HG02763 (cell line): ENCODE data around the gene NHS.
"Not testable (repeated sequence)": the region's sequence is repeated elsewhere in the genome, so short reads cannot be mapped to it uniquely, and the experiment has no call there.

ENCODE experiments used
- ATAC-seq: cut with Tn5 transposase; IDR thresholded peaks from one replicate; pipeline ENCODE4 v1.9.1; 2021; ENCODE audit warnings: mild to moderate bottlenecking, moderate library complexity; ENCODE audit not compliant: unreplicated experiment

The NHS gene

GRCh38 chrX:17494216-17494615, 119.2 kb downstream of the NHS start:
- ATAC-seq = no peak

- no peak for ATAC-seq
Observed at GRCh38 chrX:17495052-17495451, 120.1 kb downstream of the NHS start.

- ATAC-seq = no peak
Observed at GRCh38 chrX:17496407-17496806, 121.4 kb downstream of the NHS start.

GRCh38 chrX:17497193-17497592, 122.2 kb downstream of the NHS start:
- no peak for ATAC-seq

DNA sequence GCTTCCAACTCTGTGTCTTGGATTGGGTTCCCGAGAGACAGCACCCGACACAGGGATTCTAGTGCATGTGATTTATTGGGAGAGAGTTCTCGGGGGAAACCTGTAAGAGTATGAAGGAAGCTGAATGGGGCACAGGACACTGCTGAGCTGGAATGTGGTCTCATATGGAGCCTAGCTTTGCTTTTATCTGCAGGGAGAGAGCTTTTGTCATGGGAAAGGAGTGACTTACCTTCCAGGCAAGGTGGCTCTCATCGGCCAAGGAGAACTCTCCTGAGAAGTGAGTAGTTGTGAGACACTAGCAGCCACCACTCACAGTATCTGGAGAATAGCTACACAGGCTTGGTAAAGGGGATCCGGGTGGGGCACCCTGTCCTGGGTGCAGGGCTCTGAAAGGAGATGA, 124.5 kb downstream of the NHS start:
- ATAC-seq = no peak

DNA sequence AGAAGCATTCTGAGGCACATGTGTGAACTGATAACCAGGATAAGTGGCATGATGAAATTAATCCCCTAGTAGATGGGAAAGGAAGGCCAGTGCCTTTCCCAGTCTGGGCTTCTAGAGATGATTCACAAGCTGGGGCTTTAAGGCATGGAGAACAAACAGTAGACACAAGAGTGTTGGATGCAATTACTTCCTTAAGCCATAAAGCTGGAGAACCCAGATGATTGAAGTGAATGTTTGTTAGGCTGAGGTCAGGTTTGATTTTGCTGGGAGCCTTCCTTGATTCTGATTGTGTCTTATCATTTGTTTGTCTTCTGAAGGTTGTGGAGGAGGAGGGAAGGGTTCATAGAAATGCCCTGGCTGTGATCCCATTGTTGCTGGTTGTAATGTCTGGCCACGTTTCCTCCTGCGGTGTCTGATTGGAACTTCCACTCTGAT, 125.2 kb downstream of the NHS start:
- ATAC-seq = no peak

DNA sequence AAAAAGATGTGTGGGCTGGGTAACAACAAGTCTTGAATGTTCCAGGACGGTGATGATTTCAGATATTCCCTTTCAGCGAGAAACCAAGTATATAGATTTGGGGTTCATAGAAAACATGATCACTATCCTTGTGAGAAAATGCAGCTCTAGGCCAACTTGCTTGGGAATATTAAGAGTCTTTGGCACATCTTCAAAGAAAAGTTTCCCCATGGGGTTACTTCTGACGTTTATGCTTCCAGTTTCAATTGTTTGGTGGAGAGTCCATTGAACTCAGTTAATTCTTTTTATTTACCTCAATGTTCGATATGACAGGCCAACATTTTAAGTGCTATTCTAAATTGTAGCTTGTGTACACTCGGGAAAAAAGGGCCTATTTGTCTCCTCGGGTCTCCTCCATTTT, 126.7 kb downstream of the NHS start:
- no peak for ATAC-seq

- ATAC-seq = not testable (repeated sequence)
Observed at GRCh38 chrX:17506352-17506751, 131.4 kb downstream of the NHS start.

GRCh38 chrX:17511556-17511955, 136.6 kb downstream of the NHS start:
- no peak for ATAC-seq

DNA sequence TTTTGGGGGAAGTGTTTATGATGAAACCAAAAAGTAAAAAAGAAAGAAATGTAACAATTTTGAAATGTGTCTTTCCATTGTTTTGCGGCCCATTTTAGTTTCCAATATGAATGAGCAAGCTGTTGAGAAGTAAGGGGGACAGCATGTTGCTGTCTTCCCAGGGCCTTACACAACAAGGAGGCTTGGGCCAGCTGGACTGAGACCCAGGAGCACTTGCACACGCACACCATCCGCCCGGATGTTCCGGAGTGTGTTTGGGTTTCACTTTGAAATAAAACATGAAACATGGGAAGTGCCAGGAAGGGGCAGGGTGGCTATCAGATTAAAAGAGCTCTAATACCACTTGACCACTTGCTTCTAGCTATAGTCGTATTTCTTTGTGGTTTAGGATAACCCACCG, 144.4 kb downstream of the NHS start:
- ATAC-seq = no peak

DNA sequence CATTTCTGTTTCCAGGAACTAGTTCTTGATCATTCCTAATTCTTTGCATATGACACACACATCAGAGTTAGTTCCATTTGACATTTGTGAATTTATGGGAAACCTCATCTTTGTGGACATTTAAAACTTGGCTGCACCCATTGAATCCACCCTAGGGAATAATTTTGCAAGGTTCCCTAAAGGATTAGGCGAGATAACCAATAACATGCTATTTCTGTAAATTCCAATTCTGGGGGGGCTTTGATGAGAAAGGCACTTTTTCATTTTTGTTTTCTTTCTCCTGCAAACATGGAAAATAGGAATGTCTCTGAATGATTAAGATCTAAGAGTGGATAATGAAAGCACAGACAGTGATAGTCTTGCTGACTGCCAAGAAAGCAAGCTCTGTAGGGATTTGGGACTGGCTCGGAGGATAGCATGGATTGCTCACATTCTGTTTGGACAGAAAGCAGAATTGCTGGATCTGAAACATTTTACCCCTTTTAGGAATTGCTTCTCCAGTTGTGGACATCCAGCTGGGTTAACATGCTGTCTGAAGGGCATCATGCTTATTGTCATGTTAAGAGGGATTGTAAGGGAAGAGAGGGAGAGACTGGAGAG, 145.1 kb downstream of the NHS start:
- no peak for ATAC-seq

GRCh38 chrX:17521871-17522693, 147.1 kb downstream of the NHS start:
- no peak for ATAC-seq

DNA sequence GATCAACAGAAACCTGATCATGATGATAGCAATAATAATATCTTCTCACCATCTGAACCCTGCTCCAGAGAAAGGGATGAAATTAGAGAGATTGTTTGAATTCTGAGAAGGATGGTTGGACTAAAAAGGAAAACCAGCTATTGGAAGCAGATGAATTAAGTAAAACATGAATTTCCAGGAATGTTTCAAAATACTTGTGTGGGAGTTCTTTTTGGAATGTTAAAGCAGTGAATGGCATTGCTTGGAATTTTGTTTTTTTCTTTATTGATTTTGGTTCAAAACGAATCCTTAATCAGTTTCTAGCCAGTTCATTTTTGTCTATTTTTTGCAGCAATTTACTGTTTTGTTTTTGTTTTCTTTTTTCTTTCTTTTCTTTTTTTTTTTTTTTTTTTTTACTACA, 150.3 kb downstream of the NHS start:
- no peak for ATAC-seq

- no peak for ATAC-seq
Observed at GRCh38 chrX:17525762-17526555, 151.0 kb downstream of the NHS start.

DNA sequence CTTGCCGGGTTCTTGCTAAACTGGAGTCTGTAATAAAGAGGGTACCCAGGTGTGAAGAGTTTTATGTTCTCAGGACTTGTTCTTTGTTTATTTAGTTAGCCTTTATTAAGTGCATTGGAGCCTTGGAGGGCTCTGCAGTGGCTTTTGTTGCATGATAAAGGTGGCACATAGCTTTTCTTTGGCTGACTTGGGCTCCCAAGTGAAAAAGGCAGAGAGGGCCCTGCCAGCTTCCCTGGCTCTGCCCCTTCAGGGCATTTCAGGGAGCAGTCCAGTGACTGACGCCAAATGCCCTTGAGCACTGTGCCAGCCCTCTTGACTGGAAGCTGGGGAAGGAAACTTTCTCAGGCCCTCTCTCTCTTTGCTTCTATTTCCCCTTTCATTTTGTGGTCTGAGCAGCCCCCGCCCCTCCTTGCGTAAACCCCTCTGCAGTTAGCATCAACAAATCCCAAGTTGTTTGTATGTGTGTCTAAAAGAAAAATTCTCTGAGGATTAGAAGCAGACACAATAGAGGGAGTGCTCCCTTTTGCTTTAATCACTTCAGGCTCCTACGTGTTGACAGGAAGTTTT, 152.2 kb downstream of the NHS start:
- no peak for ATAC-seq

- no peak for ATAC-seq
Observed at GRCh38 chrX:17527922-17528321, 152.9 kb downstream of the NHS start.

DNA sequence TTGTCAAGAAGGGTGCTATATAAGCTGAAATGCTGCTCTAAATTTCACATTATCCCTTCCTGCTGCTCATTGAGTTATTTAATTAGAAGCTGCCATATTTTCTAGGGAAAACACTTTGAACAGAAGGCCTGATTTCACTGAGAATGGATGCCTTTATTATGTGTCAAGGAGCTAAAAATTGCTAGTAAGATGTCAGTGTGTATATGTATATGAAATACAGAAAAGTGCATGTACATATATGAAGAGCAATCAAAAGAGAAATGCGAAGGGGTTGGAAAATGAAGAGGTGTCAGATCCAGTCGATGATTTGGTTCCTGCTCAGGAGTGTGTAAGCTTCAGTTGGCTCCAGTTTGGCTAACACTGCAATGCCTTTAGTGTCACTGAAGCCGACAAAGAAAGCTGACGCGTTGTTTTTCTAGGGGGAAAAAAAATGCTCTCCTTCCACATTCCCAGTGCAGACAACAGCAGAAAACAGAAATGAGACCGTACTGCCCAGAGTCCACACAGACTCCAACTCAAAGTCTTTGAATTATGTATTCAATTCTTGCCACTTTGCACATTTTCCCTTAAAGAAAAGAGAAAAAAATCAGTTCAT, 154.2 kb downstream of the NHS start:
- no peak for ATAC-seq

DNA sequence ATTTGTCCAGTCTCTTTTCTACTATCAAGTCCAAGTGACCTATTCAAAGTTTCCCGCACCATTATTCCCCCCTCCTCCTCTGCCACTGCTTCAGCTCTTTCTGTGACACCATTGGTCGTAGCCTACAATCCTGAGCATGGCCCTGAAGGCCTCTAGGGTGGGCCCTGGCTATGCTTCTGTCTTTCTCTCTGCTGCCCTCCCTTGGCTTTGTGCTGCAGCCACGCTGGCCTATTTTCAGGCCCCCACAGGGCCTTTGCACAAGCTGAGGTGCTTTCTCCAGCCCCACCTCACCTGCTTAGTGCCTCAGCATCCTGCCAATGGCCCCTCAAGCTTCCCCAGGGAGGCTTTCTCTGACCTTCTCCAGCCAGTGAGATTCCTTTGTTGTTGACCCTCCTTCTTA, 156.5 kb downstream of the NHS start:
- no peak for ATAC-seq

DNA sequence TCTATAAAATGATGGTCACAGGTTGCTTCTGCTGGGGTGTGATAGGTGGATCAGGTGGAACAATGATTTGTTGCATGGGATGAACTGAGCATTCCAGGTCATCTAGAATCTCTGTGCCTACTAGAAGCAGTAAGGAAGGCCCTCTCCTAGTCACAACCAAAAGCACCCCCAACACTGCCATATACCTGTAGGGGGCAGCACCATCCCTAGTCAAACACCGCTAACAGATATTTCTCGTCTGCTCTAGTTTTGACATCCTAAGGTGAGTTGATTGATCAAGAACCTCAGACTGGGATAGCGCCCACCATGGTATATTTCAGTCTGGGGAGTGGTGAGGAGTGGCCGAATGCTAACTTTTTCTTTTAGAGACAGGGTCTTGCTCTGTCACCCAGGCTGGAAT, 160.2 kb downstream of the NHS start:
- no peak for ATAC-seq

- ATAC-seq = no peak
Observed at GRCh38 chrX:17537723-17538243, 162.8 kb downstream of the NHS start.

- no peak for ATAC-seq
Observed at GRCh38 chrX:17542123-17542522, 167.1 kb downstream of the NHS start.
